NCI-H526 treated with DMSO at 0.1 percent for 48 hours (cell line): Measurements from ENCODE around the gene TAF10.

ENCODE experiments used
- DNase-seq: peaks from one replicate; lab custom pipeline; 2025; lab: John Stamatoyannopoulos, UW

TAF10 gene

GRCh38 chr11:6608726-6609501 lies 3.1 kb downstream of the TAF10 start:
- no peak for DNase-seq

GRCh38 chr11:6608011-6608410 lies 4.0 kb downstream of the TAF10 start:
- no peak for DNase-seq

GRCh38 chr11:6607190-6607795 lies 4.7 kb downstream of the TAF10 start:
- DNase-seq: no peak

GRCh38 chr11:6606471-6607189 lies 5.4 kb downstream of the TAF10 start:
- peak; percentile 31 for DNase-seq

- no peak for DNase-seq
Observed at GRCh38 chr11:6604790-6605189, 7.2 kb downstream of the TAF10 start.

- peak; percentile 27 for DNase-seq
Observed at GRCh38 chr11:6604081-6604626, 7.9 kb downstream of the TAF10 start.

- peak; percentile 88 for DNase-seq
Observed at GRCh38 chr11:6603287-6604080, 8.5 kb downstream of the TAF10 start, which contains the start of the genes ILK and RRP8. TSS of gene ILK (plus strand) at chr11:6603774. CDS start at chr11:6604272, 498 bp downstream. TSS of gene RRP8 (minus strand) at chr11:6603616. CDS start at chr11:6603502, 114 bp downstream.

- DNase-seq: no peak
Observed at GRCh38 chr11:6602096-6602940, 9.7 kb downstream of the TAF10 start.

- no peak for DNase-seq
Observed at GRCh38 chr11:6601041-6601461, 11.0 kb downstream of the TAF10 start.

GRCh38 chr11:6599881-6600390 lies 12.1 kb downstream of the TAF10 start:
- DNase-seq: no peak

- DNase-seq: no peak
Observed at GRCh38 chr11:6599449-6599848, 12.6 kb downstream of the TAF10 start.

- no peak for DNase-seq
Observed at GRCh38 chr11:6598555-6598954, 13.5 kb downstream of the TAF10 start.

- DNase-seq: no peak
Observed at GRCh38 chr11:6596239-6596877, 15.7 kb downstream of the TAF10 start.

- no peak for DNase-seq
Observed at GRCh38 chr11:6594142-6594768, 17.8 kb downstream of the TAF10 start.

GRCh38 chr11:6588018-6588417 lies 24.0 kb downstream of the TAF10 start:
- DNase-seq: no peak

GRCh38 chr11:6587360-6587953 lies 24.6 kb downstream of the TAF10 start:
- no peak for DNase-seq

- no peak for DNase-seq
Observed at GRCh38 chr11:6586434-6587359, 25.3 kb downstream of the TAF10 start.

GRCh38 chr11:6584528-6584927 lies 27.5 kb downstream of the TAF10 start:
- no peak for DNase-seq
